Measurements from ENCODE around the gene TRIP11.

GRCh38 chr14:91968280-91968679 is 71.6 kb downstream of the TRIP11 start:
- TF ChIP-seq POLR2A (IDR thresholded peaks at IDR 0.05; ENCODE audit: low read depth, low read length), result no peak
- TF ChIP-seq TAF1 (IDR thresholded peaks at IDR 0.05; ENCODE audit: low read depth, low read length), result no peak

Measured in GM12891 (cell line).